GM12892 (cell line): ENCODE data around the gene ZNF432. TPM values are rescaled to one million over a fixed set of nuclear protein-coding genes. Genes with fewer than 3 reads are reported as not detected.
"Not testable (repeated sequence)": the region's sequence is repeated elsewhere in the genome, so short reads cannot be mapped to it uniquely, and the experiment has no call there.

Experiments used
- DNase-seq: peaks from one replicate; pipeline ENCODE4 v3.0.0; 2011; ENCODE audit not compliant: insufficient read length
- FAIRE-seq: peaks from 2 replicates; lab custom pipeline; 2011; peaks lifted over from hg19 to GRCh38; lab: Jason Lieb, UNC
- POLR2A ChIP-seq: IDR thresholded peaks from 2 replicates; pipeline ENCODE4 v1.6.1; 2011; ENCODE audit warnings: low read depth, low read length, control low read depth
- POLR2AphosphoS5 ChIP-seq: IDR thresholded peaks from 2 replicates; pipeline ENCODE4 v1.6.1; 2011; ENCODE audit warnings: low read depth, low read length, control low read depth
- TAF1 ChIP-seq: IDR thresholded peaks from 2 replicates; pipeline ENCODE4 v1.6.1; 2011; ENCODE audit warnings: low read depth, mild to moderate bottlenecking, control low read depth, low read length, borderline replicate concordance
- polyA plus RNA-seq: library from polyadenylated mRNA; unstranded; fragments of >200 nt; gene quantifications from one replicate; pipeline ENCODE4 v1.2.1, GENCODE V29; 2012; ENCODE audit warnings: missing spikeins, inconsistent platforms; ENCODE audit not compliant: missing spikeins

Gene ZNF432
- polyA plus RNA-seq: 4.5 TPM

DNA sequence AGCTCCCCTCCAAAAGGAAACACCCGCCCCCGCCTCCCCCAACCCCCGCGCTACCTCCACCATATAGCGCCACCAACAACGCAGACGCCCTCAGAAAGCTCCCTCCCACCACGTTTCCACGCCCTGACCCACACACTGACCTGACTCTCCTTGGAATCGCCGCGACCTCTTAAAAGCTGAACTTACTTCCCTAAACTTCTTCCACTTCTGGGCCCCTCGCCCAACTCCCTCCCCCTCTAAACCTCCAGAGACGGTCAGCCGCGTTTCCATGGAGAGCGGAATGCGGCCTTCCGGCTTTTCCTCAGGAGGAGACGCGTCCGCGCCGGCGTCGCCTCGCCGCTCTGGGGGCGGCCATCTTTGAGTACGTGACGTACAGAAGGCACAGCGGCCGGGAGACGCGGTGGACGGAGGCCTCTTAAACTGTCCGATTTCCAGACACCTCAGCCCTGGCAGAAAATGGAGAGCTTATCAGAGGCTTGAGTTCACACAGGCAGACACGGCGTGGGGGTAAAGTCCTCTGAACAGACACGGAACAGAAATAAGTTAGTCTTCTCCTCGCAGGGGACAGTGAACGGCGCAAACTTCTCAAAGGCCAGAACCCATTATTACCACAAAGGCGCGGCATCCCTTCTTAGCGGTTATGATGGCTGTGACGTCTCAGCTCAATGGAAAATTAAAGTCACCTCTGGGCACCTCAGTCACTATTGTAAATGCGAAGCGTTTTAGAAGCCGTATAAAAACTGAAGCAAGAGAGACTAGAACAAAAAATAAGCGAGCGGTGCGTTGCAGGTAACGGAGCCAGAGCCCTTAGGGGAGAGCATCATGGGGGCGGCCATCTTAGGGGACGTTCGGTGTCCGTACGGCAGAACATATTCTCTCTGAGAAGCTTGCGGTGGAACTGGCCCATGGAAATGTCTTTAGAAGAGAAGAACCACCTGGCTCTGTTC lies at the start of gene ZNF432:
Gene ZNF432, minus strand, starts transcription at position 284 of the 947 bp plus-strand sequence. CDS start 1,970 bp downstream, outside the sequence.
- peak; percentile 67 for DNase-seq
- peak; percentile 83 for FAIRE-seq
- TF ChIP-seq POLR2A (peak; percentile 58; the same call in 1 of the 2 replicates), TAF1 (peak; percentile 71; the same call in 1 of the 2 replicates), POLR2AphosphoS5 (peak; percentile 58; the same call in 1 of the 2 replicates)

DNA sequence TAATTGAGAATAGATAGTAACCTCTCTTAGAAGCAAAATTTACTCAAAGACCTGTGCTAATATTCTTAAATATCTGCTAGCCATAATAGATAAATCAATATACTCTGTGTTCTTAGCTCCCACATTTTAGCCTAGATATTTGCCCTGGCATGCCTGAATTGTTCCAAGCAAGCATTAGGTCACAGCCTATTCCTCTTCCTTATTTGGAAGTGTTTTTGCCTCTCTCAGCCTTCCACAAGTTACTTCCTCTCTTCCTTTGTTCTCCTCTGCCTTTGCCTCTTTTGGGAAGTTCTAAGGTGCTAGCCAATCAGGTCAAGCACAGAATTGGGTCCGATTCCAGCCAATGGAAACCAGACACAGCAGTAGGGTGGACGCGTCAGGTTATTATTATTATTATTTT lies 47.8 kb upstream of the ZNF432 start:
- FAIRE-seq, DNase-seq: not testable (repeated sequence)

DNA sequence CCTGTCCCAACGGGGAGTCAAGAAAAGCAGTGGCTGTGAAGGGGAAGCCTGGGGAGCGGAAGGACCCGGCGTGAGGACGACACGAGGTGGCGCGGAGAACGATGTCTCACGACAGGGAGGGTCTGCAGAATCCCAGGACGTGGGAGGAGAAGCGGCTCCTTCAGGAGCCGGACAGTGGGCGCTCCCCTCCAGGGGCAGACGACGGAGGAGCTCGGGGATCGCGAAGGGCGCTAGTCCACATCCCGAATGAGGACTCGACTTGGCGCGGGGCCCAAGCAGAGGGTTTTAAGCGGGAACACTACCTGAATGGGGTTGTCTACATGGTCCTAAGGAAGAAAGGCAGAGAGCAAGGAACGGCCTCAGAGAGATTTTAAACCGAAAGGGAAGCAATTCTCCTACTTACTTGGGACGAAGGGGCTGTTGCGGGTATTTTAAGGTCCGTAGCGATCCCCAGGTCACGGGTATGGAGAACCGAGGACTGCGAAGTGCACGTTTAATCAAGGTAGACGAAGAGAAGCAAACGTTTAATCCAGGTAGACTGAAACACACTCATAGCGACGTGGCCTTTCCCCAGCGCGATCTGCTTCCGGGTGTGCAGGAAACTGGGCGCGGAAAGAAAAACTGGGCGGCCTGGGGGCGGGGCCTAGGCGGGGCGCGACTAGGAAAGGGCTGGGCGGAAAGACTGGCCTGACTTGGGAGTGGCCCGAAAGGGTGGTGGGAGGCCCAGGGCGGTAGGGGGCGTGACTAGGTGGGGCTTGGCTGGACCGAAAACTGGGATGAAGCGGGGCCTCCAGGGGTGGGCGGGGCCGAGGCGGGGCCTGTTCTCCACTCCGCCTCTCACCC lies 46.8 kb upstream of the ZNF432 start, which contains the start of gene ZNF841:
Gene ZNF841, minus strand, starts transcription at position 594 of the 843 bp plus-strand sequence. CDS start 10,964 bp downstream, outside the sequence.
- FAIRE-seq (no peak), DNase-seq (peak; percentile 19)
- TF ChIP-seq POLR2A (no peak), TAF1 (no peak), POLR2AphosphoS5 (no peak)

DNA sequence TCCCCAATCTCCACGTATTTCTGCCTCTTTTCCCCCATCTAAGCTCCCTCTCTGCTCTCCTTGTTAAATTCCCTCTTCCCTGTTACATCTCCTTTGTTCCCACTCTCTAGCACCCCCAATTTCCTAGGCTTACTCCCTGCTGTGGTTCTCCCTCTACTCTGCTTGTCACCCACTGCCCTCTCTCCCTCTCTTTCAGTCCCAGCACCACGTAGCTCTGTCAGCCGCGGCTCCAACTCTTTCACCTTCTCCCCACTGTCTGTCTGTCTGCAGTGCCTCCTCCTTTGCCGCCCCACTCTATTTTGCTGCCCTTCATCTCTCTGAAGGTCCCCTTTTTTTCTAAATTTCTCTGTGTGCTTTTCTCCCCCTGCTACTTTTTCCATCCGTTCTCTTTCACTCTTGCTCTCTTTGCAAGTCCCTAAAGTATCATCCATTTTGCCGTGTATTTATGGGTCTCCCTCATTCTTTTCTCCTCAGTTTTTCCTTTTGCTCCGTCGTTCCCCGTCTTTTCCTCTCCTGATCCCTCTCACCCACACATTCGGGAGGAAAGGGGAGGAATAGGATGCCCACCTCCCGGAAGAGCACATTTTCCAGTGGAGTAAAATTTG lies 46.0 kb upstream of the ZNF432 start:
- TF ChIP-seq POLR2AphosphoS5 (no peak), TAF1 (no peak)
- FAIRE-seq (no peak), DNase-seq (no peak)

DNA sequence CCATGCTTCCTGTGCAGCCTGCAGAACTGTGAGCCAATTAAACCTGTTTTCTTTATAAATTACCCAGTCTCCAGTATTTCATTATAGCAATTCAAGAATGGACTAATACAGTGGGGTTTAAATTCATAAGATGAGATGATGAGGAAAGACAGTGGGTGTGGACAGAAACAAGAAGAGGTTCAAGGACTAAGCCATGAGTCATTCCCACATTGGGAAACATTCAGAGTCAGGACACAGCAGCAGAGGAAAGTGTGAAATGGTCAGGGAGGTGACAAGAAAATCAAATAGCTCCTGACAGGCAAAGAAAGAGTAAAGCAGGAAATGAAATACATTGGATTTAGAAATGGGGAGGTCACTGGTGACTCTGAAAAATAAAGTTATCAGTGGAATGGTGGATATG lies 37.8 kb upstream of the ZNF432 start:
- TF ChIP-seq TAF1 (no peak), POLR2A (no peak), POLR2AphosphoS5 (no peak)
- DNase-seq: no peak
- FAIRE-seq: no peak

DNA sequence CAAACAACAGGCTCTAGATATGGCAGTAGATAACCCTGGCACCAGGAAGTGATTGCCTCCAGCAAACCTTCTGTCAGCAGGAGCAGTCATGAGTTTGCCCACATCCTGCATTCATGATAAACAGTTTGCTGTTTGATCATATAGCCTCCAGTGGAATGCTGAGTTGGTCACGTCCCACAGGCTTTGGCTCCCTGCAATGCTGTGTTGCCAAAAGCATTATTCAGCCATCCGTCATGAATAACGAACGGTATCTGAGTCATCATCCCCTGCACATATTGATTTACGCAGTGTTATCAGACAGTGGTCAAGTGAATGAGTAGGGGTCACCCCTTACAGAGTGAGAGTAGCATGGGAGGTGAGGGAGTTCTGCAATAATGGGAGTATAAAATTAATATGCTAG lies 21.9 kb upstream of the ZNF432 start:
- no peak for FAIRE-seq

DNA sequence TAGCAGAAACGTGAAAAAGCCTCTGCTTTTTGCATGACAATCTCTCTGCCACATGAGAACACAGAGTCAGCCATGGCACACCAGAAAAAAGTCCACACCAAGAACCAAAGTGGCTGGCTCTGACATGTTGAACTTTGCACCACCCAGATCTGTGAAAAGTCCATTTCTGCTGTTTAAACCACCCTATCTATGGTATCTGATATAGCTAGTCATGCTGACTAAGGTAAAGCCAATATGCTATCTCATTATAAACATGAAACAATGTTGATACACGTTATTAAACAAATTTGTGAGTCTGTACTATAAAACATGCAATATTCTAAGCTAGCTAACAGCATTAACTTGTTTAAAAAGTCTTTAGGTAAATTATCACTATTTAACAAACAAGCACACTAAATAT lies 21.0 kb upstream of the ZNF432 start:
- TF ChIP-seq POLR2AphosphoS5 (no peak), POLR2A (no peak), TAF1 (no peak)
- DNase-seq (no peak), FAIRE-seq (no peak)

More for the DNA sequence above, 21.9 kb upstream of the ZNF432 start:
- no peak for DNase-seq
- TF ChIP-seq TAF1 (no peak), POLR2AphosphoS5 (no peak), POLR2A (no peak)

DNA sequence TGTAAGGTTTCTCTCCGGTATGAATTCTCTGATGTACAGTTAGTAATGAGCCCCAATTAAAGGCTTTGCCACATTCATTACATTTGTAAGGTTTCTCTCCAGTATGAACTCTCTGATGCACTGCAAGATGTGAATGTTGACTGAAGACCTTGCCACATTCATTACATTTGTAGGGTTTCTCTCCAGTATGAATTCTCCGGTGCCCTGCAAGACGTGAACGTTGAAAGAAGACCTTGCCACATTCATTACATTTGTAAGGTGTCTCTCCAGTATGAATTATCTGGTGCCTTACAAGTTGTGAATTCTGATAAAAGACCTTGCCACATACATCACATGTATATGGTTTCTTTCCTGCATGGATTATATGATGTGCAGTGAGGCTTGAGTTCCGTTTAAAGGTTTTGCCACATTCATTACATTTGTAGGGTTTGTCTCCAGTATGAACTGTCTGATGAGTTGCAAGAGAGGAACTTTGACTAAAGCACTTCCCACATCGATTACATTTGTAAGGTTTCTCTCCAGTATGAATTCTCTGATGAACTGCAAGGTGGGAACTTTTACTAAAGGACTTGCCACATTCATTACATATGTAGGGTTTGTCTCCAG lies 17.7 kb upstream of the ZNF432 start:
- FAIRE-seq: no peak
- no peak for DNase-seq
- TF ChIP-seq POLR2AphosphoS5 (no peak), TAF1 (no peak), POLR2A (no peak)

DNA sequence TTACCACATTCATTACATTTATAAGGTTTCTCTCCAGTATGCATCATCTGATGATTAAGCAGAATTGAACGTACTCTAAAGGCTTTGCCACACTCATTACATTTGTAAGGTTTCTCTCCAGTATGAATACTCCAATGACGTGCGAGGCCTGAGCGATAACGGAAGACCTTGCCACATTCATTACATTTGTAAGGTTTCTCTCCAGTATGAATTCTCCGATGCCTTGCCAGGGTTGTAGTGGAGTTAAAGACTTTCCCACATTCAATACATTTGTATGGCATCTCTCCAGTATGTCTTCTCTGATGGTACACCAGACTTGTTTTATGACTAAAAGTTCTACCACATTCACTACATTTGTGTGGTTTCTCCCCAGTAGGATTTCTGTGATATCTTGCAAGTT lies 16.8 kb upstream of the ZNF432 start:
- TF ChIP-seq TAF1: no peak
- TF ChIP-seq POLR2AphosphoS5: no peak
- no peak for TF ChIP-seq POLR2A
- DNase-seq (no peak), FAIRE-seq (no peak)

DNA sequence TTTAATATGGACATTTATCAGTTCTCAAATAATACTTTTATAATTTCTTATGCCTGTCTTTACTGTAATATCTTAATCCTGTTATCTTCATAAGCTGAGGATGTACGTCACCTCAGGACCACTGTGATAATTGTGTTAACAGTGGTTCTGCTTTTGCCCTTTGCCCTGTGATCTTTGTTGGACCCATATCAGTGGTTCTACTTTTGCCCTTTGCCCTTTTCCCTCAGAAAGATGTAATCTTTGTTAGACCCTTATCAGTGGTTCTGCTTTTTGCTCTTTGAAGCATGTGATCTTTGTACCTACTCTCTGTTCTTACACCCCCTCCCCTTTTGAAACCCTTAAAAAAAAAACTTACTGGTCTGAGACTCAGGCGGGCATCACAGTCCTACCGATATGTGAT lies 7.8 kb upstream of the ZNF432 start:
- not testable (repeated sequence) for DNase-seq, FAIRE-seq

DNA sequence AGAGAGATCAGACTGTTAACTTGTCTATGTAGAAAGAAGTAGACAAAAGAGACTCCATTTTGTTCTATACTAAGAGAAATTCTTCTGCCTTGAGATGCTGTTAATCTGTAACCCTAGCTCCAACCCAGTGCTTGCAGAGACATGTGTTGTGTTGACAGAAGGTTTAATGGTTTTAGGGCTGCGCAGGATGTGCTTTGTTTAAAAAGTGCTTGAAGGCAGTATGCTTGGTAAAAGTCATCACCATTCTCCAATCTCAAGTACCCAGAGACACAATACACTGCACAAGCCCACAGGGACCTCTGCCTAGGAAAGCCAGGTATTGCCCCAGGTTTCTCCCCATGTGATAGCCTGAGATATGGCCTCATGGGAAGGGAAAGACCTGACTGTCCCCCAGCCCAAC lies 3.1 kb upstream of the ZNF432 start:
- not testable (repeated sequence) for DNase-seq

More for the DNA sequence above, 3.1 kb upstream of the ZNF432 start:
- FAIRE-seq: not testable (repeated sequence)
